WTC11 (cell line): ENCODE results near the gene MAPK9. TPM values are rescaled to one million over a fixed set of nuclear protein-coding genes. Genes with fewer than 3 reads are reported as not detected.

Experiments used
- ATAC-seq: fragments of 200-7000 bp; cut with Tn5 transposase; 2 replicates; pipeline ENCODE4 v1.10.0; 2021; ENCODE audit warnings: mild to moderate bottlenecking, moderate library complexity
- CTCF ChIA-PET: fragments of 300-600 bp; sonication (Branson Sonifier 250); formaldehyde crosslinking; loops from one replicate; lab custom pipeline; 2021; ENCODE audit warnings: antibody characterized with exemption; lab: Charles Lee
- POLR2A ChIA-PET: fragments of 350-600 bp; sonication (Branson Sonifier 250); formaldehyde crosslinking; loops from one replicate; lab custom pipeline; 2021; ENCODE audit warnings: antibody characterized with exemption; lab: Charles Lee
- DNase-seq: peaks from one replicate; pipeline ENCODE4 v3.0.0; 2021; ENCODE audit warnings: low spot score
- H3K27ac Mint-ChIP-seq: 2 replicates; pipeline ENCODE4 v1.8.0; 2021; ENCODE audit warnings: mixed read lengths
- H3K27me3 Mint-ChIP-seq: 2 replicates; pipeline ENCODE4 v1.8.0; 2021; ENCODE audit warnings: low read depth, mild to moderate bottlenecking, moderate library complexity, mixed read lengths
- H3K36me3 Mint-ChIP-seq: 2 replicates; pipeline ENCODE4 v1.8.0; 2021; ENCODE audit warnings: mixed read lengths
- H3K4me1 Mint-ChIP-seq: 2 replicates; pipeline ENCODE4 v1.8.0; 2022; ENCODE audit warnings: mixed read lengths
- H3K4me3 Mint-ChIP-seq: 2 replicates; pipeline ENCODE4 v1.8.0; 2021; ENCODE audit warnings: mild to moderate bottlenecking, moderate library complexity, mixed read lengths
- H3K9me3 Mint-ChIP-seq: 2 replicates; pipeline ENCODE4 v1.8.0; 2021; ENCODE audit warnings: mixed read lengths
- ATF1 ChIP-seq: sonication (generic); formaldehyde crosslinking; IDR thresholded peaks from 2 replicates; pipeline ENCODE4 v1.8.1; 2023; ENCODE audit warnings: mild to moderate bottlenecking, moderate library complexity, missing genetic modification reagents
- CBFB ChIP-seq: sonication (generic); formaldehyde crosslinking; IDR thresholded peaks from 2 replicates; pipeline ENCODE4 v1.8.1; 2022; ENCODE audit warnings: mild to moderate bottlenecking, low read depth, missing genetic modification reagents
- CTCF ChIP-seq: fragments of 200-600 bp; IDR thresholded peaks from 2 replicates; pipeline ENCODE4 v1.8.0; 2022; ENCODE audit warnings: antibody characterized with exemption
- E2F5 ChIP-seq: sonication (generic); formaldehyde crosslinking; IDR thresholded peaks from 2 replicates; pipeline ENCODE4 v1.8.1; 2022; ENCODE audit warnings: mild to moderate bottlenecking, moderate library complexity, missing genetic modification reagents
- ETV6 ChIP-seq: sonication (generic); formaldehyde crosslinking; IDR thresholded peaks from 2 replicates; pipeline ENCODE4 v1.8.1; 2022; ENCODE audit warnings: mild to moderate bottlenecking, missing genetic modification reagents
- FOXJ3 ChIP-seq: sonication (generic); formaldehyde crosslinking; IDR thresholded peaks from 2 replicates; pipeline ENCODE4 v1.9.0; 2021; ENCODE audit warnings: missing genetic modification reagents, mild to moderate bottlenecking, borderline replicate concordance
- GABPB1 ChIP-seq: sonication (generic); formaldehyde crosslinking; IDR thresholded peaks from 2 replicates; pipeline ENCODE4 v1.8.1; 2023; ENCODE audit warnings: mild to moderate bottlenecking, missing genetic modification reagents
- GRHL2 ChIP-seq: fragments of 250-450 bp; sonication (Bioruptor Pico); IDR thresholded peaks from 2 replicates; pipeline ENCODE4 v1.8.0; 2022; ENCODE audit warnings: mild to moderate bottlenecking, moderate library complexity; ENCODE audit not compliant: insufficient replicate concordance, severe bottlenecking
- HMGA2 ChIP-seq: fragments of 250-450 bp; sonication (Bioruptor Pico); IDR thresholded peaks from 2 replicates; pipeline ENCODE4 v1.4.0; 2021; ENCODE audit warnings: mild to moderate bottlenecking, moderate library complexity
- HMGXB4 ChIP-seq: sonication (generic); formaldehyde crosslinking; IDR thresholded peaks from 2 replicates; pipeline ENCODE4 v1.8.1; 2023; ENCODE audit warnings: mild to moderate bottlenecking, moderate library complexity, missing genetic modification reagents
- JAZF1 ChIP-seq: fragments of 250-450 bp; sonication (Bioruptor Pico); IDR thresholded peaks from 2 replicates; pipeline ENCODE4 v1.9.0; 2021; ENCODE audit warnings: moderate library complexity, mild to moderate bottlenecking, inconsistent platforms
- RELA ChIP-seq: sonication (generic); formaldehyde crosslinking; IDR thresholded peaks from 2 replicates; pipeline ENCODE4 v1.8.1; 2022; ENCODE audit warnings: missing genetic modification reagents, mild to moderate bottlenecking, borderline replicate concordance
- RORB ChIP-seq: fragments of 250-450 bp; sonication (Bioruptor Pico); IDR thresholded peaks from 2 replicates; pipeline ENCODE4 v1.9.0; 2021; ENCODE audit warnings: mild to moderate bottlenecking
- SMAD3 ChIP-seq: sonication (generic); formaldehyde crosslinking; IDR thresholded peaks from 2 replicates; pipeline ENCODE4 v1.8.0; 2022; ENCODE audit warnings: missing genetic modification reagents, mild to moderate bottlenecking, borderline replicate concordance
- TEAD1 ChIP-seq: sonication (generic); formaldehyde crosslinking; IDR thresholded peaks from 2 replicates; pipeline ENCODE4 v1.8.0; 2022; ENCODE audit warnings: mild to moderate bottlenecking, missing genetic modification reagents
- ZBTB43 ChIP-seq: sonication (generic); formaldehyde crosslinking; IDR thresholded peaks from 2 replicates; pipeline ENCODE4 v1.8.1; 2023; ENCODE audit warnings: mild to moderate bottlenecking, missing genetic modification reagents
- ZNF219 ChIP-seq: sonication (generic); formaldehyde crosslinking; IDR thresholded peaks from 2 replicates; pipeline ENCODE4 v1.8.0; 2023; ENCODE audit warnings: missing genetic modification reagents, mild to moderate bottlenecking, borderline replicate concordance
- ZNF263 ChIP-seq: sonication (generic); formaldehyde crosslinking; IDR thresholded peaks from 2 replicates; pipeline ENCODE4 v1.8.1; 2022; ENCODE audit warnings: low read depth, mild to moderate bottlenecking, moderate library complexity, missing genetic modification reagents
- ZNF281 ChIP-seq: sonication (generic); formaldehyde crosslinking; IDR thresholded peaks from 2 replicates; pipeline ENCODE4 v1.8.0; 2023; ENCODE audit warnings: mild to moderate bottlenecking, missing genetic modification reagents
- ZNF423 ChIP-seq: fragments of 250-450 bp; sonication (Bioruptor Pico); IDR thresholded peaks from 2 replicates; pipeline ENCODE4 v2.1.2; 2022; ENCODE audit warnings: mild to moderate bottlenecking, moderate library complexity
- total RNA-seq: library from RNA; stranded (reverse); gene quantifications from 3 replicates; pipeline ENCODE4 v1.2.3, GENCODE V29; 2021

The MAPK9 gene
- total RNA-seq, 1 experiment from 2014 or later: 42.9 TPM

- peaks cover 69% of the 10 kb centered on the region for H3K36me3 Mint-ChIP-seq
- ChIA-PET POLR2A (interaction anchor here (0.5 to 0.9 kb wide), 2 partner anchors 21 to 474 kb away, joined by 3 to 5 read pairs; no protein-coding TSS in a partner anchor), CTCF (interaction anchor here (0.5 to 4.5 kb wide), 37 partner anchors 9 to 958 kb away, joined by 3 to 76 read pairs (median 5); partner anchors contain the start of genes MAPK9 and RASGEF1C)
- H3K9me3 Mint-ChIP-seq: no peaks in the 10 kb centered on the region
- no peaks in the 10 kb centered on the region for H3K27me3 Mint-ChIP-seq
- H3K27ac Mint-ChIP-seq: 0 out of 2 replicates have a peak overlapping the region, but pooled peaks have one; percentile 76
- peak; percentile 93 for TF ChIP-seq CTCF
- 0 out of 2 replicates have a peak, but pooled peaks have one; percentile 46 for TF ChIP-seq ZNF263 (CRISPR knock-in tag)
- TF ChIP-seq ZNF281 (CRISPR knock-in tag): no peak
- TF ChIP-seq, all 79 proteins: peak for 2
- ATAC-seq: peak; percentile 58
- DNase-seq: peak; percentile 81
- Mint-ChIP-seq H3K4me1 (peaks cover 21% of the 10 kb centered on the region), H3K4me3 (peak overlapping the region; percentile 20; the same call in 1 of the 2 replicates)
Observed at GRCh38 chr5:180315762-180316212, 23.9 kb upstream of the MAPK9 start.

- H3K27ac Mint-ChIP-seq: peak overlapping the region; percentile 97
- H3K4me3 Mint-ChIP-seq: peak overlapping the region; percentile 61
- no peaks in the 10 kb centered on the region for H3K9me3 Mint-ChIP-seq
- H3K4me1 Mint-ChIP-seq: peaks cover 21% of the 10 kb centered on the region
- ChIA-PET CTCF (interaction anchor here (0.9 to 4.5 kb wide), 13 partner anchors 9 to 180 kb away, joined by 3 to 76 read pairs (median 7); no protein-coding TSS in a partner anchor), POLR2A (interaction anchor here (1.1 to 1.8 kb wide), 2 partner anchors 18 to 29 kb away, joined by 5 to 6 read pairs; no protein-coding TSS in a partner anchor)
- H3K36me3 Mint-ChIP-seq: peaks cover 56% of the 10 kb centered on the region
- ATAC-seq (peak; percentile 72), DNase-seq (peak; percentile 69)
- no peaks in the 10 kb centered on the region for H3K27me3 Mint-ChIP-seq
- 0 out of 2 replicates have a peak, but pooled peaks have one; percentile 27 for TF ChIP-seq ETV6 (CRISPR knock-in tag)
- peak; percentile 30; the same call in 1 of the 2 replicates for TF ChIP-seq ZNF423 (CRISPR knock-in tag)
- no peak; the same call in 1 of the 2 replicates for TF ChIP-seq HMGA2 (CRISPR knock-in tag)
- 0 out of 2 replicates have a peak, but pooled peaks have one; percentile 31 for TF ChIP-seq RELA (CRISPR knock-in tag)
- TF ChIP-seq TEAD1 (CRISPR knock-in tag): peak; percentile 22; the same call in 1 of the 2 replicates
- no peak for TF ChIP-seq JAZF1 (CRISPR knock-in tag)
Observed at GRCh38 chr5:180313677-180314505, 22.0 kb upstream of the MAPK9 start.

- peak overlapping the region; percentile 88 for H3K27ac Mint-ChIP-seq
- TF ChIP-seq SMAD3 (CRISPR knock-in tag): no peak
- no peak for TF ChIP-seq RORB (CRISPR knock-in tag)
- no peak for TF ChIP-seq FOXJ3 (CRISPR knock-in tag)
- no peak for TF ChIP-seq TEAD1 (CRISPR knock-in tag)
- TF ChIP-seq ATF1 (CRISPR knock-in tag): no peak
- no peak for TF ChIP-seq E2F5
- no peak for TF ChIP-seq GRHL2 (CRISPR knock-in tag)
- no peak for TF ChIP-seq ZBTB43 (CRISPR knock-in tag)
- TF ChIP-seq CBFB (CRISPR knock-in tag): no peak
- TF ChIP-seq ZNF219 (CRISPR knock-in tag): no peak
- no peak for TF ChIP-seq HMGXB4 (CRISPR knock-in tag)
- TF ChIP-seq GABPB1 (CRISPR knock-in tag): no peak
- H3K4me1 Mint-ChIP-seq: peaks cover 25% of the 10 kb centered on the region
- H3K9me3 Mint-ChIP-seq: no peaks in the 10 kb centered on the region
- no peaks in the 10 kb centered on the region for H3K27me3 Mint-ChIP-seq
- H3K4me3 Mint-ChIP-seq: no peak overlapping the region
- DNase-seq: no peak
- peaks cover 47% of the 10 kb centered on the region for H3K36me3 Mint-ChIP-seq
- ChIA-PET CTCF (interaction anchor here (1.7 kb wide), 1 partner anchor 18 kb away, joined by 4 read pairs; no protein-coding TSS in a partner anchor), POLR2A (interaction anchor here (0.7 kb wide), 1 partner anchor 77 kb away, joined by 10 read pairs; no protein-coding TSS in a partner anchor)
- ATAC-seq: no peak
Observed at GRCh38 chr5:180311216-180311615, 19.3 kb upstream of the MAPK9 start.
